GM12878 (cell line): ENCODE data around the gene GALNT18.

Source experiments
- MAX ChIP-seq: IDR thresholded peaks from 2 replicates; pipeline ENCODE4 v1.6.1; 2012; ENCODE audit warnings: low read depth, low read length, improper control_type of control experiment
- MTA2 ChIP-seq: fragments of 450-650 bp; IDR thresholded peaks from 2 replicates; pipeline ENCODE4 v1.6.1; 2016; ENCODE audit warnings: low read depth, mild to moderate bottlenecking, moderate library complexity
- TF ChIP-seq, protein P1 (sequence below), 3 experiments: IDR thresholded peaks in 2 of 3; conservative IDR thresholded peaks in 1 of 3; 2 replicates each; pipeline ENCODE4 v1.5.1; 2011; ENCODE audit warnings: low read depth in 3 of 3, low read length in 3 of 3, mild to moderate bottlenecking in 3 of 3, control low read depth in 2 of 3, moderate library complexity in 2 of 3, inconsistent platforms in 1 of 3, mixed read lengths in 1 of 3; ENCODE audit not compliant: control insufficient read depth in 2 of 3, insufficient read depth in 1 of 3; ENCODE audit errors: extremely low read depth in 1 of 3

GRCh38 chr11:11478687-11479086 is 143.1 kb downstream of the GALNT18 start:
- TF ChIP-seq MAX (no peak), MTA2 (no peak)
- TF ChIP-seq, protein P1, sequence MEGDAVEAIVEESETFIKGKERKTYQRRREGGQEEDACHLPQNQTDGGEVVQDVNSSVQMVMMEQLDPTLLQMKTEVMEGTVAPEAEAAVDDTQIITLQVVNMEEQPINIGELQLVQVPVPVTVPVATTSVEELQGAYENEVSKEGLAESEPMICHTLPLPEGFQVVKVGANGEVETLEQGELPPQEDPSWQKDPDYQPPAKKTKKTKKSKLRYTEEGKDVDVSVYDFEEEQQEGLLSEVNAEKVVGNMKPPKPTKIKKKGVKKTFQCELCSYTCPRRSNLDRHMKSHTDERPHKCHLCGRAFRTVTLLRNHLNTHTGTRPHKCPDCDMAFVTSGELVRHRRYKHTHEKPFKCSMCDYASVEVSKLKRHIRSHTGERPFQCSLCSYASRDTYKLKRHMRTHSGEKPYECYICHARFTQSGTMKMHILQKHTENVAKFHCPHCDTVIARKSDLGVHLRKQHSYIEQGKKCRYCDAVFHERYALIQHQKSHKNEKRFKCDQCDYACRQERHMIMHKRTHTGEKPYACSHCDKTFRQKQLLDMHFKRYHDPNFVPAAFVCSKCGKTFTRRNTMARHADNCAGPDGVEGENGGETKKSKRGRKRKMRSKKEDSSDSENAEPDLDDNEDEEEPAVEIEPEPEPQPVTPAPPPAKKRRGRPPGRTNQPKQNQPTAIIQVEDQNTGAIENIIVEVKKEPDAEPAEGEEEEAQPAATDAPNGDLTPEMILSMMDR (IDR thresholded peaks at IDR 0.05 in 2 of 3, conservative IDR thresholded peaks at IDR 0.05 in 1 of 3; ENCODE audit: control insufficient read depth in 2 of 3, extremely low read depth in 1 of 3, insufficient read depth in 1 of 3, low read depth in 3 of 3, low read length in 3 of 3), result no peak
